ENCODE data around the gene INSYN2B.
A peak's percentile ranks its signal among the peaks of the same experiment; 100 is the strongest.

INSYN2B gene

GRCh38 chr5:170010595-170010994, 30.3 kb upstream of the INSYN2B start:
- no peak for DNase-seq (ENCODE audit: low read depth)
- no peak for TF ChIP-seq CTCF (IDR thresholded peaks at IDR 0.05; ENCODE audit: insufficient read depth, low read depth, low read length, missing control alignments)
- H3K4me3 ChIP-seq (ENCODE audit: low read length) = no peak overlapping the region

- no peak for DNase-seq (ENCODE audit: low read depth)
- no peak for TF ChIP-seq CTCF (IDR thresholded peaks at IDR 0.05; ENCODE audit: insufficient read depth, low read depth, low read length, missing control alignments)
Measured at GRCh38 chr5:170008376-170008775, 28.1 kb upstream of the INSYN2B start.

GRCh38 chr5:170006021-170006420, 25.7 kb upstream of the INSYN2B start:
- DNase-seq (ENCODE audit: low read depth) = no peak
- TF ChIP-seq CTCF (IDR thresholded peaks at IDR 0.05; ENCODE audit: insufficient read depth, low read depth, low read length, missing control alignments) = no peak
- no peak overlapping the region for H3K4me3 ChIP-seq (ENCODE audit: low read length)

More at GRCh38 chr5:170008376-170008775, 28.1 kb upstream of the INSYN2B start:
- H3K4me3 ChIP-seq (ENCODE audit: low read length) = no peak overlapping the region

- TF ChIP-seq CTCF (IDR thresholded peaks at IDR 0.05; ENCODE audit: insufficient read depth, low read depth, low read length, missing control alignments) = no peak
- no peak overlapping the region for H3K4me3 ChIP-seq (ENCODE audit: low read length)
- DNase-seq (ENCODE audit: low read depth) = no peak
Measured at GRCh38 chr5:170000155-170000554, 19.9 kb upstream of the INSYN2B start.

- no peak for TF ChIP-seq CTCF (IDR thresholded peaks at IDR 0.05; ENCODE audit: insufficient read depth, low read depth, low read length, missing control alignments)
Measured at GRCh38 chr5:169999621-170000020, 19.3 kb upstream of the INSYN2B start.

GRCh38 chr5:169997798-169998197, 17.5 kb upstream of the INSYN2B start:
- TF ChIP-seq CTCF (IDR thresholded peaks at IDR 0.05; ENCODE audit: insufficient read depth, low read depth, low read length, missing control alignments) = no peak
- no peak overlapping the region for H3K4me3 ChIP-seq (ENCODE audit: low read length)
- DNase-seq (ENCODE audit: low read depth) = peak; percentile 41

More at GRCh38 chr5:169999621-170000020, 19.3 kb upstream of the INSYN2B start:
- no peak overlapping the region for H3K4me3 ChIP-seq (ENCODE audit: low read length)
- no peak for DNase-seq (ENCODE audit: low read depth)

- TF ChIP-seq CTCF (IDR thresholded peaks at IDR 0.05; ENCODE audit: insufficient read depth, low read depth, low read length, missing control alignments) = no peak
- no peak for DNase-seq (ENCODE audit: low read depth)
- no peak overlapping the region for H3K4me3 ChIP-seq (ENCODE audit: low read length)
Measured at GRCh38 chr5:169993485-169993790, 13.1 kb upstream of the INSYN2B start.

Measured in epithelial cell of esophagus (primary cell).